ENCODE data around the gene DENND1A. TPM values are rescaled to one million over a fixed set of nuclear protein-coding genes. Genes with fewer than 3 reads are reported as not detected.
A peak's percentile ranks its signal among the peaks of the same experiment; 100 is the strongest.

The DENND1A gene
- polyA plus RNA-seq, 2 of the 4 experiments (the other 2 are of a cell fraction) = 15.1 to 21.9 TPM

DNA sequence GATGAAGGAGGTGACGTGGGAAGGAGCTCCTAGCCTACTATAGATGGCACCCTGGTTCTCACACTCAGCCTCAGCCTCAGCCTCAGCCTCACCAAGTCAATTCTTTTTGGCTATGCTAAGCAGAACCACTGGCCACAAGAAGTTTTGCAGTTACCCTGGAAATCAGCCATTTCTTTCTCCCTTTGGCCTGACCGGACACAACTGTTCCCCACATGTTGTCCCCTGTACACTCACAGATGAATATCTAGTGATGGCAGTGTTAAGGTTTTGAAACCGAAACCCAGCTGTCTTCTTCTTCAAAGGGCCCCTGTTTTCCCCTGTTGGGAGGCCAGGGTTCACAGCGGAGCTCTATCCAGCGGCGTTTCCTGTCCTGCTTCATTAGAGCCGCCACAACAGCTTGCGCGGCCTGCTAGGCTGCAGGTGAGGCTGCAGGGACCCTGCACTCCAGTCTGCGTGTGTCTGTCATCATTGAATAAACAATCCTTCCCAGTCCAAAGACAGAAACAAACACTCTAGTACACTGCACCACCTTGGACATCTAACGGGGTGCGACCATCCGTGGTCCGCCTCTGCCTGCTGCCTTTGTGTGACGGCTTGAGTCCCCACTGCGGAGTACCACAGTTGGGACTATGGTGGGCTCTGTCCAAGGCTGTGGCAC, 250.5 kb downstream of the DENND1A start:
- DNase-seq (ENCODE audit: low read depth in 1 of 2, low spot score in 1 of 2) = no peak
- CTCF ChIA-PET = no interaction called here

GRCh38 chr9:123678878-123679329, 251.0 kb downstream of the DENND1A start:
- Histone ChIP-seq H3K4me2 (peak overlapping the region; percentile 64), H3K9me3 (peaks cover 4% of the 10 kb centered on the region; the same call in 1 of the 3 replicates), H3K4me1 (peaks cover 23% of the 10 kb centered on the region), H3K27ac (0 out of 6 replicates have a peak overlapping the region, but pooled peaks of 1 of the 2 experiments have one; percentile 32), H3K4me3 (no peak overlapping the region)
- no peak for FAIRE-seq
- CTCF ChIA-PET = interaction anchor here (1.0 kb wide), 1 partner anchor 16 kb away, joined by 4 read pairs; no protein-coding TSS in a partner anchor
- 6% methylated on average over 5 of the region's 5 CpGs for WGBS (ENCODE audit: missing lambda C conversion rate)
- POLR2A ChIA-PET = no interaction called here
- ATAC-seq = no peak; a peak in 1 of 6 replicates
- no peak for DNase-seq (ENCODE audit: low read depth in 1 of 2, low spot score in 1 of 2)
- TF ChIP-seq ELK1 (IDR thresholded peaks at IDR 0.05; ENCODE audit: low read depth, low read length) = no peak
- no peak for TF ChIP-seq FOSL2 (IDR thresholded peaks at IDR 0.05)
- no peak for TF ChIP-seq FOSL2 (CRISPR knock-in tag; IDR thresholded peaks at IDR 0.05)
- TF ChIP-seq RCOR1 (IDR thresholded peaks at IDR 0.05; ENCODE audit: low read depth, low read length) = no peak
- TF ChIP-seq CHD2 (IDR thresholded peaks at IDR 0.05; ENCODE audit: low read length, partially characterized antibody) = no peak
- TF ChIP-seq FOSB (CRISPR knock-in tag; IDR thresholded peaks at IDR 0.05) = no peak
- no peak for TF ChIP-seq KDM5A (IDR thresholded peaks at IDR 0.05)
- TF ChIP-seq, protein P1, sequence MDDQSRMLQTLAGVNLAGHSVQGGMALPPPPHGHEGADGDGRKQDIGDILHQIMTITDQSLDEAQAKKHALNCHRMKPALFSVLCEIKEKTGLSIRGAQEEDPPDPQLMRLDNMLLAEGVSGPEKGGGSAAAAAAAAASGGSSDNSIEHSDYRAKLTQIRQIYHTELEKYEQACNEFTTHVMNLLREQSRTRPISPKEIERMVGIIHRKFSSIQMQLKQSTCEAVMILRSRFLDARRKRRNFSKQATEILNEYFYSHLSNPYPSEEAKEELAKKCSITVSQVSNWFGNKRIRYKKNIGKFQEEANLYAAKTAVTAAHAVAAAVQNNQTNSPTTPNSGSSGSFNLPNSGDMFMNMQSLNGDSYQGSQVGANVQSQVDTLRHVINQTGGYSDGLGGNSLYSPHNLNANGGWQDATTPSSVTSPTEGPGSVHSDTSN (IDR thresholded peaks at IDR 0.05) = no peak
- TF ChIP-seq ZC3H11A (IDR thresholded peaks at IDR 0.05) = no peak
- no peak for TF ChIP-seq POLR2AphosphoS2 (conservative IDR thresholded peaks at IDR 0.05; ENCODE audit: low read length)
- TF ChIP-seq NR3C1 (IDR thresholded peaks at IDR 0.05) = no peak
- no peak for TF ChIP-seq POLR2A (IDR thresholded peaks at IDR 0.05; ENCODE audit: low read length)

More for the DNA sequence above, 250.5 kb downstream of the DENND1A start:
- Histone ChIP-seq H3K27ac (0 out of 6 replicates have a peak overlapping the region, but pooled peaks of 1 of the 2 experiments have one; percentile 32), H3K4me3 (no peak overlapping the region), H3K9me3 (peaks cover 3% of the 10 kb centered on the region; the same call in 1 of the 3 replicates), H3K4me1 (peaks cover 23% of the 10 kb centered on the region), H3K4me2 (peak overlapping the region; percentile 64)
- POLR2A ChIA-PET = no interaction called here
- FAIRE-seq = no peak
- ATAC-seq = peak in 1 of 2 experiments; percentile 61; a peak in 3 of 6 replicates
- WGBS (ENCODE audit: missing lambda C conversion rate) = 91% methylated on average over 16 of the region's 16 CpGs
- no peak for TF ChIP-seq ELK1 (IDR thresholded peaks at IDR 0.05; ENCODE audit: low read depth, low read length)
- TF ChIP-seq SREBF2 (IDR thresholded peaks at IDR 0.05) = no peak
- TF ChIP-seq, protein P1 (IDR thresholded peaks at IDR 0.05) = no peak
- no peak for TF ChIP-seq JUN (IDR thresholded peaks at IDR 0.05)
- no peak for TF ChIP-seq POLR2AphosphoS2 (conservative IDR thresholded peaks at IDR 0.05; ENCODE audit: low read length)
- no peak for TF ChIP-seq HOXB5 (CRISPR knock-in tag; IDR thresholded peaks at IDR 0.05)
- no peak for TF ChIP-seq ZSCAN20 (CRISPR knock-in tag; IDR thresholded peaks at IDR 0.05)
- no peak for TF ChIP-seq MAFK (IDR thresholded peaks at IDR 0.05; ENCODE audit: partially characterized antibody)
- no peak for TF ChIP-seq GATA3 (IDR thresholded peaks at IDR 0.05; ENCODE audit: borderline replicate concordance)
- TF ChIP-seq MAX (IDR thresholded peaks at IDR 0.05) = no peak
- TF ChIP-seq REST (IDR thresholded peaks at IDR 0.05) = no peak
- no peak for TF ChIP-seq SMC3 (IDR thresholded peaks at IDR 0.05)
- TF ChIP-seq, protein P2, sequence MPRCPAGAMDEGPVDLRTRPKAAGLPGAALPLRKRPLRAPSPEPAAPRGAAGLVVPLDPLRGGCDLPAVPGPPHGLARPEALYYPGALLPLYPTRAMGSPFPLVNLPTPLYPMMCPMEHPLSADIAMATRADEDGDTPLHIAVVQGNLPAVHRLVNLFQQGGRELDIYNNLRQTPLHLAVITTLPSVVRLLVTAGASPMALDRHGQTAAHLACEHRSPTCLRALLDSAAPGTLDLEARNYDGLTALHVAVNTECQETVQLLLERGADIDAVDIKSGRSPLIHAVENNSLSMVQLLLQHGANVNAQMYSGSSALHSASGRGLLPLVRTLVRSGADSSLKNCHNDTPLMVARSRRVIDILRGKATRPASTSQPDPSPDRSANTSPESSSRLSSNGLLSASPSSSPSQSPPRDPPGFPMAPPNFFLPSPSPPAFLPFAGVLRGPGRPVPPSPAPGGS (IDR thresholded peaks at IDR 0.05) = no peak
- no peak for TF ChIP-seq EP300 (IDR thresholded peaks at IDR 0.05)
